Chondrocyte (in vitro differentiated cells): ENCODE results near the gene LMF1. TPM values are rescaled to one million over a fixed set of nuclear protein-coding genes. Genes with fewer than 3 reads are reported as not detected.
A peak's percentile ranks its signal among the peaks of the same experiment; 100 is the strongest.

Experiments
- DNase-seq: peaks from one replicate; pipeline ENCODE4 v3.0.0; 2021; ENCODE audit warnings: mixed read lengths, low spot score
- H3K27ac Mint-ChIP-seq: one replicate; pipeline ENCODE4 v1.8.0; 2021; ENCODE audit warnings: mild to moderate bottlenecking, moderate library complexity, mixed read lengths; ENCODE audit not compliant: unreplicated experiment
- H3K27me3 Mint-ChIP-seq: 2 replicates; pipeline ENCODE4 v1.8.0; 2021; ENCODE audit warnings: low read depth, mixed read lengths
- H3K36me3 Mint-ChIP-seq: 2 replicates; pipeline ENCODE4 v1.8.0; 2021; ENCODE audit warnings: low read depth, mixed read lengths
- H3K4me1 Mint-ChIP-seq: 2 replicates; pipeline ENCODE4 v1.8.0; 2021; ENCODE audit warnings: low read depth, mild to moderate bottlenecking, mixed read lengths
- H3K4me3 Mint-ChIP-seq: one replicate; pipeline ENCODE4 v1.8.0; 2021; ENCODE audit warnings: mild to moderate bottlenecking, moderate library complexity, mixed read lengths; ENCODE audit not compliant: unreplicated experiment
- H3K9me3 Mint-ChIP-seq: 2 replicates; pipeline ENCODE4 v1.8.0; 2021; ENCODE audit warnings: low read depth, mixed read lengths
- total RNA-seq: library from RNA; stranded (reverse); gene quantifications from 3 replicates; pipeline ENCODE4 v1.2.1, GENCODE V29; 2021
- TF ChIP-seq, protein P1 (sequence below): fragments of 200-600 bp; sonication (generic); IDR thresholded peaks from 2 replicates; pipeline ENCODE4 v1.5.0; 2021; ENCODE audit warnings: antibody characterized with exemption, mild to moderate bottlenecking, moderate library complexity

The LMF1 gene
- total RNA-seq, 1 donor from 2014 or later, result 21.6 TPM

DNA sequence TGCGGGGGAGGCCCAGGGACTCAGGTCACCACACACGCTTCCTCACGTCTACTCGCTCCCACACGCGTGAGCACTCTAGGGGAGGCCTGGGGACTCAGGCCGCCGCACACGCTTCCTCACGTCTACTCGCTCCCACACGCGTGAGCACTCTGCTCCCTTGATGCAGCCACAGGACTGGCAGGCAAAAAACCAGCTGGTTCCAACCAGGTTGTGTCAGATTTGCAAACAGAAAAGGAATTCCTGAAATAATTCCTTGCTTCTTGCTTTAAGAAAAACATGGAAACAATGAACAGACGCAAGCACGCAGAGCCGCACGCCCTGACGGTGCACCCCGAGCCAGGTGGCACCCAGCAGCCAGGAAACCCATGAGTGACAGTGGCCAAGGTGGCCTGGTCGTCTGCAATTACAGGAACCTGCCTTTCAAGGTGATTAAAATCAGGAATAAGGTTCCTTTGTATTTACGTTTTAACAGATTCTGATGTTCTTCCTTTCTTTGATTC lies 37.9 kb downstream of the LMF1 start:
- Mint-ChIP-seq H3K9me3 (no peaks in the 10 kb centered on the region), H3K4me1 (no peaks in the 10 kb centered on the region), H3K27me3 (no peaks in the 10 kb centered on the region), H3K4me3 (no peak overlapping the region), H3K27ac (peak overlapping the region; percentile 45), H3K36me3 (peaks cover 16% of the 10 kb centered on the region)
- TF ChIP-seq, protein P1, sequence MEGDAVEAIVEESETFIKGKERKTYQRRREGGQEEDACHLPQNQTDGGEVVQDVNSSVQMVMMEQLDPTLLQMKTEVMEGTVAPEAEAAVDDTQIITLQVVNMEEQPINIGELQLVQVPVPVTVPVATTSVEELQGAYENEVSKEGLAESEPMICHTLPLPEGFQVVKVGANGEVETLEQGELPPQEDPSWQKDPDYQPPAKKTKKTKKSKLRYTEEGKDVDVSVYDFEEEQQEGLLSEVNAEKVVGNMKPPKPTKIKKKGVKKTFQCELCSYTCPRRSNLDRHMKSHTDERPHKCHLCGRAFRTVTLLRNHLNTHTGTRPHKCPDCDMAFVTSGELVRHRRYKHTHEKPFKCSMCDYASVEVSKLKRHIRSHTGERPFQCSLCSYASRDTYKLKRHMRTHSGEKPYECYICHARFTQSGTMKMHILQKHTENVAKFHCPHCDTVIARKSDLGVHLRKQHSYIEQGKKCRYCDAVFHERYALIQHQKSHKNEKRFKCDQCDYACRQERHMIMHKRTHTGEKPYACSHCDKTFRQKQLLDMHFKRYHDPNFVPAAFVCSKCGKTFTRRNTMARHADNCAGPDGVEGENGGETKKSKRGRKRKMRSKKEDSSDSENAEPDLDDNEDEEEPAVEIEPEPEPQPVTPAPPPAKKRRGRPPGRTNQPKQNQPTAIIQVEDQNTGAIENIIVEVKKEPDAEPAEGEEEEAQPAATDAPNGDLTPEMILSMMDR, result no peak
- DNase-seq, result no peak

DNA sequence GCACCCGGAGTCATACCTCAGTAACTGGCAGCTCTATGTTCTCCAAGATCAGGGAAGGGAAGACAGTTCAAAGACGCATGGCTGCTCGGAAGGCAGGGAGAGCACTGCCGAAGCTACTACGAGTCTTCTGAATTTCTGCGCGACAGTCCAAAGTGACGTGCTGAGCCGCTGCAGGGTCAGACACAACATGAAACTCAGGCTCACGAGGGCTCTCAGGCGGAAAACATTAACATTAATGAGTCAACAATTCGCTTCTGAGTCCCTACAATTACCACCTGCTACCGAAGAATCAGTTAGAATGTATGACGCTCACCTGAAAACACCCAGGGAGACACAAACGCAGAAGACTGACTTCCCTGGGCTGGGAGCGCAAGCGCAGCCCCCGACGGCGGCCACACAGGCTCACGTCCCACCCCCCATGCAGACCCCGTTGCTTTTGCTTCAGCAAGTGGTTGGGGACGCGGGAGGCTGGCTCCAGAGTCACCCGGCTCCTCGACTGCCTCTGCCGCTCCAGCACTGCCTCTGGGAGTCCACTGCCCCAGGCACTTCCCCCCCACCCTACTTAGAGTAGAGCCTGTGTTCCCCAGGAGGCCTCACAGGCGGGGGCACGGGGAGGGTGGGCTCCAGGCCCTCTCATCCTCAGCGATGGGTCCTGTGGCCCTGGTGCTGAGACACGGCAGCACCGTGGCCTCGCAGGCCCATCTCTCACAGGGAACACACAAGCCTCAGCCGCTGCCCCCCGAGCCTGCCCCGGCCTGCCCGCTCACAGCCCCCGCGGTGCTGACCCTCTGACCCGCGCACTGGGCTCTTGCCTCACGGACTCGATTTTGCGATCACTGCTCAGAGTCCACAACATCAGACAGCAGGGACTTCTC lies 38.9 kb downstream of the LMF1 start:
- no peaks in the 10 kb centered on the region for H3K9me3 Mint-ChIP-seq
- no peak overlapping the region for H3K4me3 Mint-ChIP-seq
- TF ChIP-seq, protein P1, result no peak
- no peaks in the 10 kb centered on the region for H3K4me1 Mint-ChIP-seq
- DNase-seq, result peak; percentile 89
- H3K27me3 Mint-ChIP-seq, result no peaks in the 10 kb centered on the region
- peaks cover 16% of the 10 kb centered on the region for H3K36me3 Mint-ChIP-seq
- no peak overlapping the region for H3K27ac Mint-ChIP-seq

DNA sequence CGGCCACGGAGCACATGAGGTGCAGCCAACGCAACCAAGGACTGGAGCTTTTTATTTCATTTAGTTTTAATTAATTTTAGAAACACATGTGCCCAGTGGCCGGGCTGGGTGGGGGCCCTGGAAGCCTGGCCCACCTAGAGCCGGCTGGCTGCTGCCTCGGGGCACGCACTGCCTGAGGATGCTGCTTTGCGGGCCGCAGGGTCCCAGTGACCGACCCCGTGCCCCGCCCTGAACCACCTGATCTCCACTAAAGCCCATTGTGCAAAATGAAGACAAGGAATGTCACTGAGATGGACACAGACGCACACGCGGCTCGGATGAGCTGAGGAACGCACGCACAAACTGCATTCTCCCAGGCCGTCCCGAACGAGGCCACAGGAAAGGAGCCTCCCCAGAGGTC lies 39.6 kb downstream of the LMF1 start:
- Mint-ChIP-seq H3K27ac (no peak overlapping the region), H3K27me3 (no peaks in the 10 kb centered on the region), H3K4me3 (no peak overlapping the region), H3K36me3 (peaks cover 18% of the 10 kb centered on the region), H3K4me1 (no peaks in the 10 kb centered on the region), H3K9me3 (no peaks in the 10 kb centered on the region)
- DNase-seq, result no peak
- TF ChIP-seq, protein P1, result no peak

DNA sequence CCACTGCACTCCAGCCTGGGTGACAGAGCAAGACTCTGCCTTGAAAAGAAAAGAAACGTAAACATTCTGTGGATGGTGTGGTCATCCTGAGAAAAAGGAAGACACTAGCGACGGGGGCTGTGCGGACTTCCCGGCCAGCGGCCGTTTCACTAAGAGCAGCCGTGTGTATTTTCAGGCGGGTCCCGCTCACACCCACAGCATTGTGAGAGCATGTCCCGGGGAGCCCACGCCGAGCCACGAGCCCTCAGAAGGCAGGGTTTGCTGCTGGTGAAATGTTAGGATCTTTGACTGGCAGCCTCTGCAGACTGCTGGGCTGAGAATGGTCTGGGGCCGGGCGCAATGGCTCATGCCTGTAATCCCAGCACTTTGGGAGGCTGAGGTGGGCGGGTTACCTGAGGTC lies 40.3 kb downstream of the LMF1 start:
- Mint-ChIP-seq H3K27me3 (no peaks in the 10 kb centered on the region), H3K4me1 (no peaks in the 10 kb centered on the region), H3K9me3 (no peaks in the 10 kb centered on the region), H3K27ac (no peak overlapping the region), H3K36me3 (peaks cover 19% of the 10 kb centered on the region), H3K4me3 (no peak overlapping the region)
- DNase-seq, result peak; percentile 76
- TF ChIP-seq, protein P1, result no peak

DNA sequence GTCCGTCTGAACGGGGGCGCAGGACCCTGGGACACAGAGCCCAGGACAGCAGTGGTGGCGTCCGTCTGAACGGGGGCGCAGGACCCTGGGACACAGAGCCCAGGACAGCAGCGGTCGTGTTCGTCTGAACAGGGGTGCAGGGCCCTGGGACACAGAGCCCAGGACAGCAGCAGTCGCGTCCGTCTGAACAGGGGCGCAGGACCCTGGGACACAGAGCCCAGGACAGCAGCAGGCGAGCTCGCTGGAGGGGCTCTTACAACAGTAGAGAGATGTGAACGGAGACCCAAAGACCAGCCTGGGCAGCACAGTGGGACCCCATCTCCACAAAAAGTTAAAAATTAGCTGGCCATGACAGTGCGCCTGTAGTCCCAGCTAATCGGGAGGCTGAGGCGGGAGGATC lies 40.7 kb downstream of the LMF1 start:
- no peaks in the 10 kb centered on the region for H3K9me3 Mint-ChIP-seq
- TF ChIP-seq, protein P1, result no peak
- H3K27ac Mint-ChIP-seq, result peak overlapping the region; percentile 45
- H3K36me3 Mint-ChIP-seq, result peaks cover 19% of the 10 kb centered on the region
- H3K4me3 Mint-ChIP-seq, result no peak overlapping the region
- DNase-seq, result no peak
- H3K27me3 Mint-ChIP-seq, result no peaks in the 10 kb centered on the region
- H3K4me1 Mint-ChIP-seq, result no peaks in the 10 kb centered on the region
